ENCODE measurements around the gene ALKBH5.

DNA sequence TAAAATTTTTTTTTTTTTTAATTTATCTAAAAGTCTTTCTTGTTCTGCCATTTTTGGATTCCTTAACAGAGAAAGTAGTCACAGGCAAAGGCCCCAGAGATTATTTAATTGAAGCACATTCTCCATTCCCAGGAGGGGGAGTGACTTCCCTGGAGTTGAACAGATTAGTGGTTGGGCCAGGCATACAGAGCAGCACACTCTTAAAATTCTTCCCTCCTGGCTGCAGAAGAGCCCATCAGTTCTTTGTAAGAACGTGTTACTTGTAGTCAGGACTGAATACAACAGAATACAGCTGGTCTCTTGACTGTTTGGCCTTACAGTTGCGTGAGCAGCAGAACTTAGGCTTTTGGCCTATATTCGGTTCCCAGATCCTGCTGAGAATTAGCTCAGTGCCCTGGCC is 1.8 kb downstream of the ALKBH5 start:
- TF ChIP-seq, protein P1, sequence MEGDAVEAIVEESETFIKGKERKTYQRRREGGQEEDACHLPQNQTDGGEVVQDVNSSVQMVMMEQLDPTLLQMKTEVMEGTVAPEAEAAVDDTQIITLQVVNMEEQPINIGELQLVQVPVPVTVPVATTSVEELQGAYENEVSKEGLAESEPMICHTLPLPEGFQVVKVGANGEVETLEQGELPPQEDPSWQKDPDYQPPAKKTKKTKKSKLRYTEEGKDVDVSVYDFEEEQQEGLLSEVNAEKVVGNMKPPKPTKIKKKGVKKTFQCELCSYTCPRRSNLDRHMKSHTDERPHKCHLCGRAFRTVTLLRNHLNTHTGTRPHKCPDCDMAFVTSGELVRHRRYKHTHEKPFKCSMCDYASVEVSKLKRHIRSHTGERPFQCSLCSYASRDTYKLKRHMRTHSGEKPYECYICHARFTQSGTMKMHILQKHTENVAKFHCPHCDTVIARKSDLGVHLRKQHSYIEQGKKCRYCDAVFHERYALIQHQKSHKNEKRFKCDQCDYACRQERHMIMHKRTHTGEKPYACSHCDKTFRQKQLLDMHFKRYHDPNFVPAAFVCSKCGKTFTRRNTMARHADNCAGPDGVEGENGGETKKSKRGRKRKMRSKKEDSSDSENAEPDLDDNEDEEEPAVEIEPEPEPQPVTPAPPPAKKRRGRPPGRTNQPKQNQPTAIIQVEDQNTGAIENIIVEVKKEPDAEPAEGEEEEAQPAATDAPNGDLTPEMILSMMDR (IDR thresholded peaks at IDR 0.05; ENCODE audit: insufficient read depth, low read depth, low read length) = no peak
- TF ChIP-seq EZH2 (IDR thresholded peaks at IDR 0.05; ENCODE audit: insufficient read depth, low read length) = no peak
